ENCODE results near the gene IMMT. TPM values are rescaled to one million over a fixed set of nuclear protein-coding genes. Genes with fewer than 3 reads are reported as not detected.

IMMT gene
- total RNA-seq, 1 experiment from 2014 or later: 97.7 TPM

- no peaks in the 10 kb centered on the region for H3K4me1 ChIP-seq (ENCODE audit: insufficient read depth, low read length)
- intact Hi-C loops (cut with micrococcal nuclease): no loop called here
- no peaks in the 10 kb centered on the region for H3F3A ChIP-seq (ENCODE audit: low read length, unreplicated experiment)
- TF ChIP-seq EZH2 (IDR thresholded peaks at IDR 0.05; ENCODE audit: low read length, unreplicated experiment): no peak
- TF ChIP-seq EZH2phosphoT487 (IDR thresholded peaks at IDR 0.05; ENCODE audit: borderline replicate concordance, low read length): no peak
- no peak for TF ChIP-seq CTCF (conservative IDR thresholded peaks at IDR 0.05; ENCODE audit: low read depth, low read length)
- BruUV-seq (replicated peaks): no TSS peak
- no peaks in the 10 kb centered on the region for H3K9me3 ChIP-seq (ENCODE audit: low read length)
- no peak for ATAC-seq
- no peak overlapping the region for H2AFZ ChIP-seq (ENCODE audit: low read length)
- H3K9me2 ChIP-seq (replicated peaks; ENCODE audit: low read length): no peaks in the 10 kb centered on the region
- H3K79me2 ChIP-seq (ENCODE audit: low read length): no peaks in the 10 kb centered on the region
- no peak overlapping the region for H3K27ac ChIP-seq (ENCODE audit: low read length)
- no peak overlapping the region for H3K4me2 ChIP-seq (ENCODE audit: low read length)
- DNase-seq: no peak
- H4K20me1 ChIP-seq (ENCODE audit: low read length): no peaks in the 10 kb centered on the region
- POLR2A ChIA-PET (ENCODE audit: unreplicated experiment): no interaction called here
- CTCF ChIA-PET: no interaction called here
- no peak overlapping the region for H3K9ac ChIP-seq (ENCODE audit: low read length)
- H3K36me3 ChIP-seq (ENCODE audit: low read depth, low read length): no peaks in the 10 kb centered on the region
- peaks cover 14% of the 10 kb centered on the region for H3K27me3 ChIP-seq (ENCODE audit: low read length)
- no peak overlapping the region for H3K4me3 ChIP-seq (ENCODE audit: low read length)
Observed at GRCh38 chr2:86233436-86233835, 38.2 kb upstream of the IMMT start.

GRCh38 chr2:86232910-86233309 lies 37.6 kb upstream of the IMMT start:
- H3K4me3 ChIP-seq (ENCODE audit: low read length): no peak overlapping the region
- H3K9me3 ChIP-seq (ENCODE audit: low read length): no peaks in the 10 kb centered on the region
- H3K27me3 ChIP-seq (ENCODE audit: low read length): peaks cover 10% of the 10 kb centered on the region
- no peaks in the 10 kb centered on the region for H3K79me2 ChIP-seq (ENCODE audit: low read length)
- no peak overlapping the region for H3K27ac ChIP-seq (ENCODE audit: low read length)
- CTCF ChIA-PET: no interaction called here
- no peak overlapping the region for H2AFZ ChIP-seq (ENCODE audit: low read length)
- POLR2A ChIA-PET (ENCODE audit: unreplicated experiment): no interaction called here
- DNase-seq (no peak), ATAC-seq (no peak)
- no peak overlapping the region for H3K4me2 ChIP-seq (ENCODE audit: low read length)
- no peaks in the 10 kb centered on the region for H3K36me3 ChIP-seq (ENCODE audit: low read depth, low read length)
- TF ChIP-seq EZH2phosphoT487 (IDR thresholded peaks at IDR 0.05; ENCODE audit: borderline replicate concordance, low read length) (no peak), EZH2 (IDR thresholded peaks at IDR 0.05; ENCODE audit: low read length, unreplicated experiment) (no peak), CTCF (conservative IDR thresholded peaks at IDR 0.05; ENCODE audit: low read depth, low read length) (no peak)
- no peak overlapping the region for H3K9ac ChIP-seq (ENCODE audit: low read length)
- no peaks in the 10 kb centered on the region for H3K4me1 ChIP-seq (ENCODE audit: insufficient read depth, low read length)
- no peaks in the 10 kb centered on the region for H3F3A ChIP-seq (ENCODE audit: low read length, unreplicated experiment)
- no peaks in the 10 kb centered on the region for H3K9me2 ChIP-seq (replicated peaks; ENCODE audit: low read length)
- no peaks in the 10 kb centered on the region for H4K20me1 ChIP-seq (ENCODE audit: low read length)
- intact Hi-C loops (cut with micrococcal nuclease): no loop called here
- BruUV-seq (replicated peaks): no TSS peak

- H3K4me3 ChIP-seq (ENCODE audit: low read length): no peak overlapping the region
- DNase-seq: no peak
- no peaks in the 10 kb centered on the region for H3K4me1 ChIP-seq (ENCODE audit: insufficient read depth, low read length)
- H3K27ac ChIP-seq (ENCODE audit: low read length): no peak overlapping the region
- H3K79me2 ChIP-seq (ENCODE audit: low read length): no peaks in the 10 kb centered on the region
- H3K9ac ChIP-seq (ENCODE audit: low read length): no peak overlapping the region
- H3K9me2 ChIP-seq (replicated peaks; ENCODE audit: low read length): no peaks in the 10 kb centered on the region
- no peak for ATAC-seq
- H3K27me3 ChIP-seq (ENCODE audit: low read length): peaks cover 9% of the 10 kb centered on the region
- BruUV-seq (replicated peaks): no TSS peak
- ChIA-PET CTCF (no interaction called here), POLR2A (ENCODE audit: unreplicated experiment) (no interaction called here)
- H3F3A ChIP-seq (ENCODE audit: low read length, unreplicated experiment): no peaks in the 10 kb centered on the region
- no peak overlapping the region for H3K4me2 ChIP-seq (ENCODE audit: low read length)
- H3K36me3 ChIP-seq (ENCODE audit: low read depth, low read length): no peaks in the 10 kb centered on the region
- intact Hi-C loops (cut with micrococcal nuclease): no loop called here
- no peaks in the 10 kb centered on the region for H3K9me3 ChIP-seq (ENCODE audit: low read length)
- TF ChIP-seq EZH2phosphoT487 (IDR thresholded peaks at IDR 0.05; ENCODE audit: borderline replicate concordance, low read length) (no peak), EZH2 (IDR thresholded peaks at IDR 0.05; ENCODE audit: low read length, unreplicated experiment) (no peak), CTCF (conservative IDR thresholded peaks at IDR 0.05; ENCODE audit: low read depth, low read length) (no peak)
- H2AFZ ChIP-seq (ENCODE audit: low read length): no peak overlapping the region
- no peaks in the 10 kb centered on the region for H4K20me1 ChIP-seq (ENCODE audit: low read length)
Observed at GRCh38 chr2:86232373-86232784, 37.1 kb upstream of the IMMT start.

All from PC-3 (cell line).